ENCODE results near the gene UMAD1.
"Not testable (repeated sequence)": the region's sequence is repeated elsewhere in the genome, so short reads cannot be mapped to it uniquely, and the experiment has no call there.

Gene UMAD1

DNA sequence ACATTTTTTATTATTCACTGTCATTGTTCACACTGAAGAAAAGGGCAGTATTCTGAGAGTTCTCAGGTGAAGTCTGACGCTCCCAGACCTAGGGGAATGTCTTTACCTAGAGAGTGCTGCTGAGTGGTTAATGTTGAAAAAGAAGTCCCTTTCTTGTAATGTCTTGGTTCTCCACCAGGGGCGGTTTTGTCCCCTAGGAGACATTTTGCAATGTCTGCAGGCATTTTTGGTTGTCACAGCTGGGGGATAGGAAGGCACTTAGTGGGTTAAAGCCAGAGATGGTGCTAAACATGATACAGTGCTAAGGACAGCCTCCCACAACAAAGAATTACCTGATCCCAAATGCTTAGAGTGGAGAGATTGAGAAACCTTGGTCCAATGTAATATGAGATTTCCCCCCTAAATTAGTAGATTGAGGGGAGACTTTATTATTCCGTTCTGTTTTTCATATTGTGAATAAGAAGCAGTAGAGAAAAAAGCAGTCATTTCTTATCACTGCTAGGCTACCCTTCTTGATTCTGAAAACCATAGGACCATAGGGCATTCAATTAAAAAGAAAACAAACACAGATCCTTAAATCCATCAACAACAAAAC lies 13.1 kb downstream of the UMAD1 start:
- DNase-seq: no peak

DNA sequence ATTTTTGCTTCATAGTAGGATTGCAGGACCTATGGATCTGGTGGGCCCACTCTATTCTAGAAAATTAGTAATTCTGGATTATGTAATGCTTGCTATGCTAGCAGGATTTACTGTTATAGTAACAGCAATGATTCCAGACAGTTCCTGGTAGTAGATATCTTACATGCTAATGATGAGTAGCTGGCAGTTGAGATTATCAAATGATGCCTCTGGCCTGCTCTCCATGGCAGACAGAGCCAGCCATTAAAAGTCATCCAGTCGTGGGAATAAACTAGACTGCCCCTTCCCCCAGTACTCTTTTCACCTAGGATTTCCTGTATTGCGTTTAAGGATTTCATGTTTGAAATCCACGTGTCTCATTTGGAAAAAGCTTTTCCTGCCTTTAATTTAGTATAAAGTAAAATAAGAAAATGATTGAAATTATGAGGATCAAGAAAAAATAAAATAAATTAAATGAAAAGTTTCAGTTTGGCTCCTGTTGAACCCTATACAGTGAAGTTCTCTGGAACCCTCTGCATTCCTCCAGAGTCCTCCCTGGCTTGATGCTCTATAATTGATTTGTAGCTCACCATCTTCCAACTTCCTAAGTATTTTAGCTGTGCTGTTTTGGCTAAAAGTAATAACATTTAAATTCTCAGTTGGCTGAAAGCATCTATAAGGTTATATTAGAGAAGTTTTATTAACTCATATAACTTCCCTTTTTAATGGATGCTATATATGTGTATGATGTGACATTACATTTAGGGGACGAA lies 14.6 kb downstream of the UMAD1 start:
- DNase-seq: no peak

DNA sequence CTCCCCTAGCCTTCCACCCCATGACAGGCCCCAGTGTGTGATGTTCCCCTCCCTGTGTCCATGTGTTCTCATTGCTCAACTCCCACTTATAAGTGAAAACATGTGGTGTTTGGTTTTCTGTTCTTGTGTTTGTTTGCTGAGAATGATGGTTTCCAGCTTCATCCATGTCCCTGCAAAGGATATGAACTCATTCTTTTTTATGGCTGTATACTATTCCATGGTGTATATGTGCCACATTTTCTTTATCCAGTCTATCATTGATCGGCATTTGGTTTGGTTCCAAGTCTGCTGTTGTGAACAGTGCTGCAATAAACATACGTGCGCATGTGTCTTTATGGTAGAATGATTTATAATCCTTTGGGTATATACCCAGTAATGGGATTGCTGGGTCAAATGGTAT lies 15.9 kb downstream of the UMAD1 start:
- not testable (repeated sequence) for DNase-seq

DNA sequence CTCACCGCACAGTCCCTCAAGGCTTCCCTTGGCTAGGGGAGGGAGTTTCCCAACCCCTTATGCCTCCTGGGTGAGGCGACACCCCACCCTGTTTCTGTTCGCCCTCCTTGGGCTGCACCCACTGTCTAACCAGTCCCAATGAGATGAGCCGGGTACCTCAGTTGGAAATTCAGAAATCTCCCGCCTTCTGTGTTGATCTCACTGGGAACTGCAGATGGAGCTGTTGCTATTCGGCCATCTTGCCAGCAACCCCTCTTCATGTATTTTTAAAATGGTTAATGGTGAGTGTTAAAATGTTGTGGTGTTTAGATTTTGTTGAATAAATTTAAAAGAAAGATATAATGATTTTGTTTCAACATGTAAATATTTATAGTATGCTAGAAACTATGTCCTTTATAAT lies 22.0 kb downstream of the UMAD1 start:
- DNase-seq: no peak

DNA sequence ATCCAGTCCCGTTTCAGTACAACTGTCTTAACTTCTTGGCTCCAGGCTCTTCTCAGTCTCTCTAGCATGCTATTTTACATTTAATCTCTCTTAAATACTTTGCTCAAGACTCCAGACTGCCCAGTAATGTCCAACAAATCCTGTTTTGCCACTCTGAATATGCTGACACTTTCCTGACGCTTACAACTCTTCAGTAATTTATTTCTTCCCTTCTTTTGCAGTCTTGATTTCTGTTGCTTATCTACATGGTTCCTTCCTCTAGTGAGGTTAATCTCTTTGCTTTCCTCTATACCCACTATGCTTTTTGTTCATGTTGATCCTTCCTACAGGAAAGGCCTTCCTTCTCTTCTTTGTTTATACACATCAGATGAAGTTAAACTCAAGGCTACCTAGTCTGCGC lies 23.7 kb downstream of the UMAD1 start:
- DNase-seq: no peak

DNA sequence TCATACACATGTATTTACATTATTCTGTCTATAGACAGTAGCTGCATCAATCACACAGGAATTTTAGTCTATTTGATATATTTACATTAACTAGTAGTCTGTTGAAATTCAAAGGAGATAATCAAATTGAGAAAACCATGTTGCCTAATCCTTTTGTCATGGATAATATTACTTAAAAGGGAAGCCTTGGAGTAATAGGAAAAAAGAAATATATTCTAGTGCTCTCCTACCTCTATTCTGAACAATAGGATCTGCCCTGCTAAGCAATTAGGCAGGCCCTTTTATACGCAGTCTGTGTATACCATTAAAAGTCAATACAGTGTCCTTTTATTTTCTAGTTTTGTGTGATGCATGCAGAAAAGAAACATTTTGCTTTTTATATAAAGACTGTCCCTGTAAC lies 24.5 kb downstream of the UMAD1 start:
- DNase-seq: no peak

DNA sequence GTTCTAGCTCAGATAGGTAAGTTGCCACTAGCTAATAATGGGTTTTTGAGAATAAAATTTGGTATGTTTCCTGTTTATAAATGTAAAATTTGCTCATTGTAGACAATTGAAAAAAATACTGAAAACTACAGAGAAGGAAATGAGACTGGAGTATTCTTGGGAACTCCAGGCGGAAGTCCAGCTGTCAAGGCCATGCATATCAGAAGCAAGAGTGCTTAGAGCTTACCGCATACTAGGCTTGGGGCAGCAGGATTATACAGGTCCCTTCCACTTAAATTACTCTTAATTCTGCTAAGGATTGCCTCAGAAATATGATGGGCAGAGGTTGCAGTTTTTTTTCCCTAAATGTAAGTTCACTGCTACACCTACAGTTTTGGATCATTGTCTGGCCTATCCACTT lies 26.6 kb downstream of the UMAD1 start:
- DNase-seq: no peak

DNA sequence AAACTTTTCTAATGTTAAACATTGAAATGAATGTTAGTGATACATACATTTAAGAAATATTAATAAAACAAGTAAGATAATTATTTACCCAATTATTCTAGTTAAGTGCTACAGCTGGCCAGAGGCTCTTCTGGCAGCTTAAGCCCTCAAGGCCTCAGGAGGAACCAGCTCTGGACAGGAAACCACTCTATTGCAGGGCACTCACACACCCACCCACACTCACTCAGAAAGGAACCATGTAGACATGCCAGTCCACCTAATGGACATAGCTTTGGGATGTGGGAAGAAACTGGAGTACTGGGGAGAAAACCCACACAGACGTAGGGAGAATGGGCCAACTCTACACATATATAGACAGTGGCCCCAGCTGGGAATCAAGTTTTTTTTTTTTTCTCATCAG lies 28.2 kb downstream of the UMAD1 start:
- DNase-seq: no peak

DNA sequence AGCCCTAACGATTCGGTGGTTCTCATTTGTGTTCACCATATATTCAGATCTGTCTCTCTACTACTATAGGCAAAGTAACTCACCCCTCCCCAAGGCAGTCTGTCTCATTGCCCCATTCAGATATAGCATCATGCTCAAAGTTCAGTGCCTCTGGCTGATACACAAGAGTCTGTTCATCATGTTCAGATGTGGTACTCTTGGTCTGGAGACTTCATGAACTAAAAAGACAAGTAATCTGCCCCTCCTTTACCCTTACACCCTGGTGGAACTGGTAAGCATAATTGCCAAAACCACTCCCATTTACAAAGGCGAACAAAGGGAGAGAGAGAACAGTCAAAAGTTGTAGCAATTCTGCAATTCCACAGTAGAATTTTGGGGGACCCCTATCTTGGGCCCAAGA lies 29.9 kb downstream of the UMAD1 start:
- no peak for DNase-seq

DNA sequence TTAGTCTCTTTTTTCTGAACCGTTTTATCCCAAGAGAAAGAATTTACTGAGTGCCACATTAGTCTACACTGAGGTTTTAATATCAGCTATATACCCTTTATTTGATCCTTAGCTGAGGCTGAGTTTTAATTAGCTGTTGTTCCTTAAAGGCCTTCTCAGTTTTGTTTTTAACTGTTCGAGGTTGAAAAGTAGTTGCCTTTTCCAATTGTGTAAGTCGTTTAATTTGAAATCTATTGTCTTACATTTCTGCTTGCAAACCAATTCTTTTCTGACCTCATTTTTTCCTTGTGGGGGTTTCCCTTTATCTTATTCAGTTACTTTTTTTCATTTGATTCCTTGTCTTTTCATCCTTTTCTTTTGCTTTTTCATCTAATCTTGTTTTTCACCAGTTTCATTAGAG lies 30.8 kb downstream of the UMAD1 start:
- no peak for DNase-seq

DNA sequence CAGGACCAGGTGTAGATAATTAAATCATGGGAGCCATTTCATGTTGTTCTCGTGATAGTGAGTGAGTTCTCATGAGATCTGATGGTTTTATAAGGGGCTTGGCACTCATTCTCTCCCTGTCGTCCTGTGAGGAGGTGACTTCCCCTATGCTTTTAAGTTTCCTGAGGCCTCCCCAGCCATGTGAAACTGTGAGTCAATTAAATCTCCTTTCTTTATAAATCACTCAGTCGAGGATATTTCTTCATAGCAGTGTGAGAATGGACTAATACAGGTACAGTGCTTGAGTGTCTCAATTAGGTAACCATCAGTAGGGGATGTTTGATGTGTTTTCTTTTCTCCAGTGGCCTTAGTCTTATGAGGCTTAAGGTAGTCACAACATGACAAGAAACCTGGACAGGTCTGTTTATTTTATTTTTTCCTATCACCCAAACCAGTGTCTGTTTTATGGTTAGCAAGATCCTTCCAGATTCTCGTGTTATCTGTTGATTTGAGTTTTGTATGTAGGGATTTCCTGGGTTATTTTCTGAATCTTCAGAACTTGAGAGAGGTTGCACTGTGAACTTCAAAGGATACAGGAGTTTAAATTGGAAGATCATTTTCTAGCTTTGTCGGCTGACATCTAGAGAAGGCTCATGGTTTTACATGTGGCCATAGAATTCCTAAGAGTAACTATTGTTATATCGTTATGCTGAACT lies 32.1 kb downstream of the UMAD1 start:
- DNase-seq: no peak

DNA sequence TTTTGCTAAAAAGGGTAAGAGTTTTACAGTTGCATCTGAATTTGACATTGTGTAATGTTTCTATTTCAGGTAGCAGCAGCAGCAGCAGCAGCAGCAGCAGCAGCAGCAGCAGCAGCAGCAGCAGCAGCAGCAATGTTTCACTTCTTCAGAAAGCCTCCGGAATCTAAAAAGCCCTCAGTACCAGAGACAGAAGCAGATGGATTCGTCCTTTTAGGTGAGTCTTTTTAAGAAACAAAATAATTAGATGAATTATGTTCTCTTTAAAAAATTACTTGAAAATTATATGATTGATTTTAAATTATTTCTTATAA lies 32.6 kb downstream of the UMAD1 start:
- DNase-seq: no peak

DNA sequence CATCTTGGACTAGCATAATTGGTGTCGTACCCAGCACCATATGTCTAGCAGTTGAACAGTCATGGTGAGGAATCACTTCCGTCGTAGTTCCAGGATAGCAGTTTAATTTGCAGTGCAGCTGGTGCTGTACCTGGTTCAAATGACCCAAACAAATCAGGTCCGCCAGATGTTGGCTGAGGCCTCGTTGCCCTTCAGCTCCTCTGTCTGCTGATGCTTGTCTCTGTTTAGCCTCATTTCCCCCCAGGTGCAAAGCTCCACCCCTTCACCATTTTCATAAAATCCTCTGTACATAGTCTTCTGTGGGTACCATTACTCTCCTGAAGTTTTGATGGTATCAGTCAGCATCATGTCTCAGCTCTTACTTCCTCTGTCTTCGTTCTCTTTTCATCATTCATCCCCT lies 35.1 kb downstream of the UMAD1 start:
- DNase-seq: no peak

DNA sequence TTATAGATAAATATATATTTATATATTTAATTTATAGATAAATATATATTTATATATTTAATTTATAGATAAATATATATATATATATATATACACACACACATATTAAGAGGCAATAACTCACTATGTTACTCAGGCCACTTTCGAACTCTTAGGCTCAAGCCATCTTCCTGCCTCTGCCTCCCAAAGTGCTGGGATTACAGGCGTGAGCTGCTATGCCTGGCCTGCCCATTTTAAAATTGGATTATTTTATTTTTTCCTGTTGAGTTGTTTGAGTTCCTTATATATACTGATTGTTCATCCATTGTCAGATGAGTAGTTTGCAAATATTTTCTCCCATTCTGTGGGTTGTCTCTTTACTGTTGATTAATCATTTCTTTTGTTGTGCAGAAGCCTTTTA lies 39.1 kb downstream of the UMAD1 start:
- DNase-seq: not testable (repeated sequence)

DNA sequence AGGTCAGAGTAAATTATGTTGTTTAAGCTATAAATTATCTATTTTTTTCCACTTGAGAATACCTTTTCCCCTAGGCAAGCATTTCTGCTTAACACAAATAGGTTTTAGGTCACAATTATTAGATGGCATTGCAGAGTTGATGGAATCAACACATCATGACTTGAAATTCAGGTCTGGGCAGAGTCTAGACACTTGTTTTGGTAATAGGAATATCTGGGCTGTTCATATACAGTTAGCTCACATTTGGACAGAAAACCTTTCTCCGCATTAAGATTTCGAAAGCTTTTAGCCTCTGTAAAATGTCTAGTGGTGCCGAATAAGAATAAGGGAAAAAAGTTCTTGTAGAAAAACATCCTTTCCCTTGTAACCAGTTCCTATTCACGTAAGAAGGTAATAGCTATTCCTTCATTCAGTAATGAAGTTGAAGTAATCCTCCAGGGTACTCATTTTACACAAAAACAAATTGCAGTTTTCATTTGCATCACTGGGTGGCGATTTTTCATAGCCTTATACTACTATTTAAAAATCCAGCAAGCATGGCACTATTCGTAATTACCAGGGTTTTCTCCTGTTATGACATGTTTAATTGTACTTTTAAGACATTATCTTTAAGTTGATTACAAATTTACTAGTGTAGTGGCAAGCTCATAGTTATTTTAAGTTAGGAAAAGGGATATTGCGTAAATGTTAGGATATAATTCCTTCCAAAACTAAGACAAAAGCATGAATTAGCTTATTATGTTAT lies 40.8 kb downstream of the UMAD1 start:
- no peak for DNase-seq

DNA sequence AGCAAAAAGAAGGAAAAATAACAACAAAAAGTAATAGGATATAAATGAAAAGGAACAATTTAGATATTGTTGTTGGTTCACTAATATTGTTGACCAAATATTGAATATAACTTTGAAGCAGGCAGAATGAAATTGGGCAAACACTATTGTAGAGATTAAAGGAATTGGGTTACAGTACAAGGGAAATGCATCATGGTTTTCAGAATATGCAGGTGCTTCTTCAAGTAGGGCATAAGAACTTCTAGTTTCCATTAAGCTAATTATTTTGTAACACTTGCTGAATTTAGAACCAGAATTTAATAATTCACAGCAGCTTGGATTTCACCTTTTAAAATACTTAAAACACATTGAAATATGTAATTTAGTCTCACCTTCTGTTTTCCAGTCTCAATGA lies 41.4 kb downstream of the UMAD1 start:
- DNase-seq: no peak

DNA sequence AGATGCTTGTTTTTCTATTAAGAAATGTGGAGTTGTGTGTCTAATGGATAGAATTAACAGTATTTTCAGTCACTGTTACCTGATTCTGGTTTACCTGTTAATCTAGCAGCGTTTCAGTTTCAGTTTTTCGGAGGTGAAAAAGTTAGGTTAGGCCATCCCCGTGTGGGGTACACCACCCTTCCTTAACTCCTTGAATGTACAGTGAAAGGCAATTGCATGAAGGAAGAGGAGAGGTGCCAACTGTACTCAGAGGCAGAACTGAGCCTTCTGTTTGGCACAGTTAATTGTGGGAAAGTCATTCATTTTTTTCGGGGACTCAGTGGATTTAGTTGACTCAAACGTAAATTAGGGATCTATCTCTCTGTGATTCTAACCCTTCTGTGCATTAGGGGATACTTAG lies 42.3 kb downstream of the UMAD1 start:
- DNase-seq: no peak

DNA sequence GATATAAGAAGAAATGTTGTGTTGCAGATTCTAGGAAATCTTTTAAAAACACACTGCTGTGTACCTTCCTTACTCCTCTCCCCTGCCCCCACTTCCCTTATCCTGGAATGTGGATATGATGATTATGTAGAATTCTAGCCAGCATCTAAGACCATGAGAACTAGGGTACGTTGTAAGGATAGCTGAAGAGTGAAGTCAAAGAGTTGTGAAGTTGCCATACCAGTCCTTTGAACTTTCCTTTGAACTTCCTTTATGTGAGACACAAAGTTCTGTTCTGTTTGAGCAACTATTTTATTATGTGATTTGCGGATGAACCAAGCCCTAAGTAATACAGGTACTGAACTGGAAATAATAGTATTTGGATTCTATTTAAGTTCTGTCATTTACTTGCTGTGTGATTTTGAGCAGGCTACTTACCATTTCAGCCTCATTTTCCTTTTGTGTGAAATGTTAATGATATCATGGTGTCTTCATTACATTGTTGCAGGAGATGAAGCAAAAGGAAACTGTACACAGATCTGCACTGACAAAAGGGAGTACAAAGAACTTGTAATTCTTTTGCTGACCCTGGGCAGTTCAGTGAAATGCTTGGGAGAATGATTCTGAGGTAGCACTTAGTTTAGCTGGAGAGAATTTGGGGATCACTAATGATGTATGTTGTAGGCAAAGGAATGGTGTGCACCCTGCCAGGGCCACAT lies 46.4 kb downstream of the UMAD1 start:
- no peak for DNase-seq

DNA sequence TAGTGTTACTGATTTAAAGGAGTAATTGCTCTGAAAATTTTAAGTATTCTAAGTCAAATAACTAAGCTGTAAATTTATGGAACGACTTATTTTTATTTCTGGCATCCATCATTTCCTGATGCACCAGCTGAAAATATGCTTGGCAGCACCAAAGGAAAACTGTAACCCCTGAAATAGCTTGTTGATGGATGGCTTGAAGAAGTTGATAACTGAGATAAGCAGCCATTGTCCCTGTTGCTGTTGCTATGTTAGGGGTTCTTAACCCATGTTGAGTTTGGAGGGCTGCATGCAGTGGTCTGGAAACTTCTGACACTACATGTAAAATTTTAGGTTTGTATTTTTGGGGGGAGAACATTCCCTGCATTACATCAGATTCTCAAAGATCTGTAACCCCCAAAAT lies 47.2 kb downstream of the UMAD1 start:
- DNase-seq: no peak

DNA sequence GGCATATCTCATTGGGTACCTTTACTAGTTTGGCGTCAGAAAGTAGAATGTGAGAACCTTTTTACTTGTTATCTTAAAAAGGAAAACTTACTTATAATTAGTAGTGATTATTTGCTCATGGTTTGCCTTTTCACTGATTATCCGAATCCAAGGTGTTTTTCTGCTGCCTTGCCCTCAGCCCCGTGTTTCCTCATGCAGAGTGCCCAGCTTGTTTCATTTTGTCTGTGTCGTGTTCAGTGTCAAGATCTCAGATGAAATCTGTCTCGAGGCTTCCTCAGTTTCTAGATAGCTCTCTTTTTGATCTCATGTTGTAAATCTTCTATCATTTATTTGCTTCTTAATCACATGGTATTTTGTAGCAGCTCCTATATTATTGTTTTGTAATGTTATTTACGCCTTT lies 47.8 kb downstream of the UMAD1 start:
- no peak for DNase-seq

DNA sequence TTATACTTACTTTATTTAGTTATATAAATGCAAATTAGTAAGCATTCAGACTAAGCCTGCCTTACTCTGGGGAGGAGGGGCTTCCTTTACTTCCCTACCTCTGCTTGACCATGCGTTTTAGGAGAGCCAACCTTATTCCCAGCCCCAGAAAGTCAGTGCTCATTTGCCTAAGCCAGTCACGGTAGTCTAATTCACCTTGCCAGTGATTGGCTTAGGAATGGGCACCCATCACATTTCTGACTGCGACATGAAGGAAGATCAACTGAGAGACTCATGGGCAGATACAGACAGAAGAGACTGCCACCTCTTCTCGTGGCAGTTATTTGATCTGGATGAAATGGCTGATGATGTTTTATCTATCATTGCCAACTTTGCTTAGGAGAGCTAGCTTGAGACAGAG lies 48.4 kb downstream of the UMAD1 start:
- DNase-seq: no peak

DNA sequence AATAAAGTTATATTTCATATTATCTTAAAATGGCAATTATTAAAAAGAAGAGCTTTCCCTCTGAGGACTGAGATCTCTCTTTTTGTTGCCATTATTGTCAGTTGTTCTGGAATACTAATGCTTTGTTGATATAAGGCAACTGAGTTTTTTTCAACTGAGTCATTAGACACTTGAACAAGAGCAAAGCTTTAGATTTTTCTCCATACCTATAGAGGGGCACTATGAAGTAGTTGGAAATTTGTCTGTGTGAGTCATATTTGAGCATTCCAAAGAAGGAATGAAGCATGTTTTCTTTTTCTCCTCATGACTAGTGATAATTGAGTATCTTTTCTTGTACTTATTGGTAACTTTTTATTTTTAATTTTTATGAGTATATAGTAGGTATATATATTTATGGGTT lies 53.3 kb downstream of the UMAD1 start:
- no peak for DNase-seq

DNA sequence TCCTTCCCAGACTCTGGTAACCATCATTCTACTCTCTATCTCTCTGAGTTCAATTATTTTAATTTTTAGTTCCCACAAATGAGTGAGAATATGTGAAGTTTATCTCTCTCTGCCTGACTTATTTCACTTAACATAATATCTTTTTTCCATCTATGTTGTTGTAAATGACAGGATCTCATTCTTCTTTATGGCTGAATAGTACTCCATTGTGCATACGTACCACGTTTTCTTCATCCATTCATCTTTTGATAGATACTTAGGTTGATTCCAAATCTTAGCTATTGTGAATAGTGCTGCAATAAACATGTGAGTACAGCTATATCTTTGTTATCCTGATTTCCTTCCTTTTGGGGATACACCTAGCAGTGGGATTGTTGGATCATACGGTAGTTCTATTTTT lies 54.0 kb downstream of the UMAD1 start:
- no peak for DNase-seq
